Panc1 (cell line): ENCODE results near the gene EDAR.

Source experiments
- CTCF ChIP-seq: fragments of 450-650 bp; IDR thresholded peaks from 2 replicates; pipeline ENCODE4 v1.5.1; 2017; ENCODE audit warnings: mild to moderate bottlenecking
- SIN3A ChIP-seq: IDR thresholded peaks from 2 replicates; pipeline ENCODE4 v1.6.1; 2012; ENCODE audit warnings: low read depth, mild to moderate bottlenecking, low read length, moderate library complexity, borderline replicate concordance; ENCODE audit not compliant: insufficient read depth
- TCF7L2 ChIP-seq: IDR thresholded peaks from 2 replicates; pipeline ENCODE4 v1.6.1; 2011; ENCODE audit warnings: mild to moderate bottlenecking, low read depth, low read length, inconsistent platforms
- TF ChIP-seq, protein P1 (sequence below), 2 experiments: IDR thresholded peaks; 2 replicates each; pipeline ENCODE4 v1.6.1; 2011 to 2012; ENCODE audit warnings: low read depth in 2 of 2, control low read depth in 1 of 2, low read length in 1 of 2, mild to moderate bottlenecking in 1 of 2, moderate library complexity in 1 of 2; ENCODE audit not compliant: insufficient read depth in 1 of 2

DNA sequence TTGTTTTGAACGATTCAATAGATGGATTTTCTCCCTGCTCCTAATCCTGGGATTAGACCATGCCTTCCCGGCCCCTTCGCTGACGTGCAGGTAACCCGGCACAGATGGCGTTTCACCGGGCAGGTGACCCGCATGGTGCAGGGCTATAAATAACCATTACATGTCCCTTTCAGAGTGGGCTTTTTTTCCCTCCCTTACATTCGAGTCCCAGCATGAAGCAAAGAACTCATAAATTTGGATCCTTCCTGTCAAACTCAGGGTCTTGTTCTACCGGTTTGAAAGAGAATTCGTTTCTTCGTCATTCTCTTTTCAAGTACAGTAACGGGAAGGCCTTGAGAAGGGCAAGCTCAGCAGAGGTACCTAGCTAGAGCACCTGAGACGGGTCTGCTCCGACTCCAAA is 46.1 kb downstream of the EDAR start:
- TF ChIP-seq CTCF (no peak), SIN3A (no peak), TCF7L2 (no peak)
- TF ChIP-seq, protein P1, sequence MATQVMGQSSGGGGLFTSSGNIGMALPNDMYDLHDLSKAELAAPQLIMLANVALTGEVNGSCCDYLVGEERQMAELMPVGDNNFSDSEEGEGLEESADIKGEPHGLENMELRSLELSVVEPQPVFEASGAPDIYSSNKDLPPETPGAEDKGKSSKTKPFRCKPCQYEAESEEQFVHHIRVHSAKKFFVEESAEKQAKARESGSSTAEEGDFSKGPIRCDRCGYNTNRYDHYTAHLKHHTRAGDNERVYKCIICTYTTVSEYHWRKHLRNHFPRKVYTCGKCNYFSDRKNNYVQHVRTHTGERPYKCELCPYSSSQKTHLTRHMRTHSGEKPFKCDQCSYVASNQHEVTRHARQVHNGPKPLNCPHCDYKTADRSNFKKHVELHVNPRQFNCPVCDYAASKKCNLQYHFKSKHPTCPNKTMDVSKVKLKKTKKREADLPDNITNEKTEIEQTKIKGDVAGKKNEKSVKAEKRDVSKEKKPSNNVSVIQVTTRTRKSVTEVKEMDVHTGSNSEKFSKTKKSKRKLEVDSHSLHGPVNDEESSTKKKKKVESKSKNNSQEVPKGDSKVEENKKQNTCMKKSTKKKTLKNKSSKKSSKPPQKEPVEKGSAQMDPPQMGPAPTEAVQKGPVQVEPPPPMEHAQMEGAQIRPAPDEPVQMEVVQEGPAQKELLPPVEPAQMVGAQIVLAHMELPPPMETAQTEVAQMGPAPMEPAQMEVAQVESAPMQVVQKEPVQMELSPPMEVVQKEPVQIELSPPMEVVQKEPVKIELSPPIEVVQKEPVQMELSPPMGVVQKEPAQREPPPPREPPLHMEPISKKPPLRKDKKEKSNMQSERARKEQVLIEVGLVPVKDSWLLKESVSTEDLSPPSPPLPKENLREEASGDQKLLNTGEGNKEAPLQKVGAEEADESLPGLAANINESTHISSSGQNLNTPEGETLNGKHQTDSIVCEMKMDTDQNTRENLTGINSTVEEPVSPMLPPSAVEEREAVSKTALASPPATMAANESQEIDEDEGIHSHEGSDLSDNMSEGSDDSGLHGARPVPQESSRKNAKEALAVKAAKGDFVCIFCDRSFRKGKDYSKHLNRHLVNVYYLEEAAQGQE (IDR thresholded peaks at IDR 0.05; ENCODE audit: insufficient read depth in 1 of 2, low read depth in 2 of 2, low read length in 1 of 2), result no peak
